Measurements from ENCODE around the gene PTPN21. TPM values are rescaled to one million over a fixed set of nuclear protein-coding genes. Genes with fewer than 3 reads are reported as not detected.

The PTPN21 gene
- total RNA-seq, 1 donor = 14.2 TPM

Small RNAs within 50 kb of the gene (small RNA-seq; reads per million reads assigned to genes)
- gene RNU4-22P = not detected

Other genes starting within 250 kb of the PTPN21 start
- not detected in 2 replicates for gene KCNK10, start 231.7 kb downstream of the PTPN21 start, total RNA-seq
- gene SPATA7, start 169.3 kb downstream of the PTPN21 start, total RNA-seq = 11.0 and 13.0 TPM in 2 replicates
- 83.1 and 85.5 TPM in 2 replicates for gene ZC3H14, start 8.0 kb upstream of the PTPN21 start, total RNA-seq
- 0.32 and 0.86 TPM in 2 replicates for gene EML5, start 237.9 kb upstream of the PTPN21 start, total RNA-seq

Measured in fibroblast of villous mesenchyme (primary cell).